NK-92 (cell line): ENCODE results near the gene GLP2R.

Experiments
- DNase-seq: peaks from one replicate; lab custom pipeline; 2025; ENCODE audit not compliant: unreplicated experiment; lab: John Stamatoyannopoulos, UW

Gene GLP2R

DNA sequence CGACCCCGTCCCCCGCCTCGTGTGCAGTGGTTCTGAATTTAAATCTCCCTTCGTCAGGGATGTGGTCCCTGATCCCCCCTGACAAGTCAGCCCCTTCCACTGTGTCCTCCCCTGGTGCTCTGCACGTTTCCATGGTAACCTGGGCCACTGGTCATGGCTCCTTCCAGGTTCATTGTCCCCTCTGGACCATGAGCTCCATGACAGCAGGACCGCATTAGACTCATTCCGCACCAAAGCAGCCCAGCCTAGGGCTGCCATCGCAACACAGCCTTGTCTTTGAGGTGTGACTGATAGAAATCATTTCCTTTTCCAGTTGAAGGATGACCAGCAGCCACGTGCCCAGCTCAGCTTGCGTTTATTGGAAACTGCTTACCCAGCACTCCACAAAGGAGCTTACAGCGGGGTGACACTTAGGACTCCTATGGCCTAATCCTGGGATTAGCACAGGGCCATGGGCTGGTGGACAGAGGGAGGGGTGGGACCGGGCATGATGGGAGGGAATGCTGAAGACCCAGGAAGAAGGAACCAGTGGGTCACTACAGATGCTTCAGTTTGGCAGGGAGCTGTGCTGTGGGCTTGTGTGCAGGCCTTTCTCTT, 71.7 kb downstream of the GLP2R start:
- DNase-seq, result no peak

DNA sequence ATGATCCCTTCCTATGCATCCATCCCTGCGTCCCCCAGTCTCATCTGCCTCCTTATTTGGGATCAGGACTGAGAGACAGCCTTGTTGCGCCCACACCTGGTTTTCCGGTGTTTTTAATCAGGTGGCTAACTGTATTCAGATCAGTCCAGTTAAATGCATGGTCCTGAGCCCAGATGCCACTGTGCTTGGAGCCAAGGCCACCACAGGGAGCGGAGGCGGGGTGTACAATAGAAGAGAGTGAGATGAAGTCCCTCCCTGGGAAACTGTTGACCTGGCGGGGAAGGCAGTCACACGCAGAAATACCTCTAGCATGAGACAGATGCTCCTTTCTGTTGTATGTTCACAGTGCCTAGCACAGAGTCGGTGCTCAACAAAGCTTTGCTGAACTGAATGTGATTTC, 73.1 kb downstream of the GLP2R start:
- no peak for DNase-seq

DNA sequence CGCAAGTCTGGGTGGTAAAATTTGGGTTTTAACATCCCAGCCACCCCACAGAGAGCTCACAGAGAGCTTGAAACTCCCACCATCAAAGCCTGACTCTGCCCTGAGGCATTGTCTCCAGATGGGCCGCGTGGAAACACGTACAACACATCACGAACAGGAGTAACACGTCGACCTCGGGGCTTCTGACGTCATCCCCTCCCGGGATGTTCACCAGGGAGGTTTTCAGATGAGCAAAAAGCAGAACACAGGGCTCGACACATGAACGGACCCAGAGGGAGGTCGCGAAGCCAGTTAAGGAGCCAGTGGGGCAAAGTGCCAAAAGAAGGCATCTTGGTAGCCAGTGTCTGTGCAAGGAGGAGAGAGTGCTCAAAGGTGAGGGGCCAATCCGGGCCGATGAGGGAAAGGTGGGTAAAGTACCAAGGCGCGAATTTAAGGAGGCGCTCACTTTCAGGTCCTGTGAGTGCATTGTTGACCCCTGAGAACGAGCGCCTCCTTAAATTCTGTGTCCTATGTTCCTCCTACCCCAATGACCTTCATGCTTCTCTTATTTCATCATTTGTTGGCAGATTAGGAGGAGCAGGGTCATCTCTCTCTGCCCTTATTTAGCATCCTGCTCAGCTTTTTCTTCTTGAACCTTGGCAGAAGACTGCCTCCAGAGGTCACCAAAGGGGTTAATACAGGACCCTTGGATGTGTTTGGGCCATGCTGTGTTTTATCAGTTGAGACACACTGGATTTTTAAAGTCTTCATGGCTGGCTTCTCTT, 73.7 kb downstream of the GLP2R start:
- DNase-seq, result no peak

DNA sequence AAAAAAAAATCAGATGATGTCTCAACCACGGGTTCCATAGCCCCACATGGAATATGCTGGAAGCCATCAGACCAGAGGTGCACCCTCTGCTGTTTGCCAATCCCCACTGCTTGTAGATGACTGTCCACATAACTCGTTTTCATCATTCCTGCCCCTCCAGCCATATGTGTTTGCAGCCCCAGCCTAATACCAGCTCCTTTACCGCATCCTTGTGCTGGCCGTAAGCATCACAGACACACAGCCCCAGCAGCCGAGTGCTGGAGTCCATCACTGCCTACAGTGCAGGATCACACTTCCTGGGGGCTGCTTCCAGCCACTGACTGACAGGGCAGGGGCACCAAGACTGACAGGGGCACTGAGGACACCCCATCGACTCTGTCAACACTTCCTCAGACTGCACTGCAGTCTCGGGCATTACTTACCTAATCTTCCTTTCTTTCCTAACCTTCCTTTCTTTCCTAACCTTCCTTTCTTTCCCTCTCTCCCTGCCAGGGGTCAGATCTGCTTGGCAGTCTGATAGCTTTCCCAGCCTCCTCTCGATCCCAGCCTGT, 74.4 kb downstream of the GLP2R start:
- no peak for DNase-seq

DNA sequence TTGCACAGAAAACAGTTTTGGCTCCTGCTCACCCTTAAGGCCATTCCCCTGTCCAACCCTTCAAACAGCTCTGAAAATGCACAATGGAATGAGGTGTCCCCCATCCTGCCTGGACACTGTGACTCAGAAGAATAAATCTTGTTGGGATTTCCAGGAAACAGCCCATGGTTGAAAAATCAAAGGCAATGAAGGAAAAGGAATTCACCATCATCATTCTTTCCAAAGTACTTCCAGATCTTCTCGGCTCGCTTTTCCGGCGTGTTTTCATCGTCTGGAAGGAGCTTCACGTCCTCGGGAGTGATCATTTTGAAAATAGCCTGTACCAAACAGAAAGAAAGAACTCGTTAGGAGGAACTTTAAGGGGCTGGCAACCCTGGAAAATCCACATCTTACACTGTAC, 75.1 kb downstream of the GLP2R start:
- DNase-seq, result no peak

DNA sequence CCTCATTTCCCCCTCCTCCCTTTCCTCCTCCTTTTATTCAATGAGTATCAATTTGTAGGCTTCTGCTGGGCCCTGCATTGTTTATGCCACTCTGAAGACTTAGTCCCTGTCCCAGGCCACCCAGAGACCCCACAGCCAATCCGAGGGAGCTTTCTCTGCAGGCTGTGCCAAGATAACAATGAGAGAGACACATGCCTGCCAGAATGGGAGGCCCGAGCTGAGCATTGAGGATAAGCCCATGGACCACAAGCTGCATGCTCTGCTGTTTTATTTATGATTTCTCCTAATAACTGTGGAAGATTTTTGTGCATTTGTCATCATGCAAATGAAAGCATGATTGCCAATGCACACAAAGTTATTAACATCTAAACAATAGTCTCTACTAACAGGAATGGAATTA, 76.4 kb downstream of the GLP2R start:
- DNase-seq, result no peak

DNA sequence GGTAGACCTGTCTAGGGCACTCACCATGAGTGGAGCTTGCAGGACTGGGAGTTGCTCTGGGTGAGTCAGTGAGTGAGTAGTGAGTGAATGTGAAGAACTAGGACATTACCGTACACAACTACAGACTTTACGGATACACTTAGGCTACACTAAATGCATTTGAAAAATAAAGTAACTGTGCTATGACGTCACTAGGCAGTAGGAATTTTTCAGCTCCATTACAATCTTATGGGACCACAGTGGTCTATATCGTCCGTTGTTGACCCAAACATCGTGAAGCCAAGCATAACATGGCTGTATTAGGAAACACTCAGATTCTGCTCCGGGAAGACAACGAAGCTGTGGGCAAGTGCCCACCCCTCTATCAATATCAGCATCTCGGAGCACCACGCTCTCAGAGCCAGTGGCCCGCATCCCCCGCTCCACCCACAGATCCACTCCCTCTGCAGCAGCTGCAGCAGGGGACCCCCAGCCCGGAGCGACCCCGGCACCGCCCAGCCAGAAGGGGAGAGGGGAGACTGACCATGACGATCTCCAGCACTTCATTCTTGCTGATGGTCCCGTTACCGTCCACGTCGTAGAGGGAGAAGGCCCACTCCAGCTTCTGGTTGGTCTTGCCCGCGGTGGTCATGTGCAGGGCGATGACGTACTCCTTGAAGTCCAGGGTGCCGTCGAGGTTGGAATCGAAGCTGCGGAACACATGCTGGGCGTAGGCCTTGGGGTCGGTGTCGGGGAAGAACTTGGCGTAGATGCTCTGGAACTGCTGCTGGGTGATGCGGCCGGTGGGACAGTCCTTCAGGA, 78.8 kb downstream of the GLP2R start:
- DNase-seq, result no peak

DNA sequence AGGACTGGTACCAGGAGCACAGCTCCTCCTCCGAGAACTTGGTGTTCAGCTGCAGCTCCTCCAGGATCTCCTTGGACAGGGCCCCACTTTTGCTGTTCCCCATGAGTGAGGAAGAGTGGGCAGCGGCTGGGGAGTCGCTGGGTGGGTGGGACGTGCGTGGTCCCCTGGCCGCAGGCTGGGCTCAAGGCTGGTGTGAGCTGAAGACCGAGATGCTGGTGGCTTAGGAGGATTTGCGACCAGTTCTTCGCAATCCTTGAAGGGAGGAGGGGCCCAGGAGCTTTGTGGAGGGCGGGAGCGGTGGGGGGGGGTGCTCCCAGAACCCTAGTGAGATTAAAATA, 79.3 kb downstream of the GLP2R start, which contains the start of gene RCVRN:
Gene RCVRN (minus strand): TSS at position 194 of the 338 bp plus-strand sequence. CDS start 91 bp downstream, at position 103.
- no peak for DNase-seq

DNA sequence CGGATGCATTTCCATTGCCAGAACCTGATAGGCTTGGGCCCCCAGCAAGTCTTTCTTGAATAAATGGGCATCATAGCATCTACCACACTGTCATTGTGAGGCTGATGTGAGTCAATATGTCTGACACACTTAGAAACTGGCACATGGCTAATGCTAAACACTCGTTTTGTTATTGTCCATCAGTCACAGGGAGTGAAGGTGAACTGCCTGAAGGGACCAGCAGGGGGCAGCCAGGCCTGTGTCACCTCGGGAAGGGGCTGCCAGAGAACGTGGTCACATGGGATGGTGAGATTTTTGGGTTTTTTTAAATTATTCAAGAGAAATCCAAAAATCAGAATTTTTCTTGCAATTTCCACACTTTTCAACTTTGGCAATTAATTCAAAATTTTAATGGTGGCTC, 80.2 kb downstream of the GLP2R start:
- DNase-seq, result no peak

DNA sequence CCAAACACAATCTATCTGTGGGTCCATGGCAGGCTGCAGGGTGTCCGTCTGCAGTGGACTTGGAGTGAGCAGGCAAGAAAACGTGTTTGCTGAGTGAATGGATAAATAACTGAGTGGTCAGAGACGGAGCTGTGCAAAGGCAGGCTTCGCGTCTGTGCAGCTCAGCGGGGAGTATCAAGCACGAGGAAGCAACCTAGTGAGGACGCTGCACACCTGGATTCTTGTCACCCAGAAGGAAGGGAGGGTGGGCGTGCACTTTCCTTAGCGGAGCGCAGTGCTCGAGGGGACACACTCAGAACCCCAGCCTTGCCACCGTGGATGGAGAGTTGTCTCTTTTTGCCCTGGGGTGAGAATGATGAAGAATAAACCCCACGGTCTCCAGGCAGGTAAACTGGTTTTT, 80.9 kb downstream of the GLP2R start:
- DNase-seq, result no peak

DNA sequence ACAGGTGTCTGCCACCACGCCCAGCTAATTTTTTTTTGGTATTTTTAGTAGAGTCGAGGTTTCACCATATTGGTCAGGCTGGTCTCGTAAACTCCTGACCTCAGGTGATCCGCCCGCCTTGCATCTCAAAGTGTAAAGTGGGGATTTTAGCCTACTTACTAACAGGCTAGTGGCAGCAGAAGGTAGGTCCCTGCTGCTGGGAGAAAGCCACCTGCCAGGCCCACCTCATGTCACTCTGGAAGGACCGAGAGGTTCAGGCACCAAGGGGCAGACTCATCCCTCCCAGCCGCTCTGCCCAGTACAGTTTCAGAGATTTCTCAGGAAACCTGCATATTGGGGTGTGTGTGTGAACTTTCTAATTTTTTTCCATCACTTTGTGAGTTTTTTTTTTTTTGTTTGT, 81.4 kb downstream of the GLP2R start:
- DNase-seq, result no peak

DNA sequence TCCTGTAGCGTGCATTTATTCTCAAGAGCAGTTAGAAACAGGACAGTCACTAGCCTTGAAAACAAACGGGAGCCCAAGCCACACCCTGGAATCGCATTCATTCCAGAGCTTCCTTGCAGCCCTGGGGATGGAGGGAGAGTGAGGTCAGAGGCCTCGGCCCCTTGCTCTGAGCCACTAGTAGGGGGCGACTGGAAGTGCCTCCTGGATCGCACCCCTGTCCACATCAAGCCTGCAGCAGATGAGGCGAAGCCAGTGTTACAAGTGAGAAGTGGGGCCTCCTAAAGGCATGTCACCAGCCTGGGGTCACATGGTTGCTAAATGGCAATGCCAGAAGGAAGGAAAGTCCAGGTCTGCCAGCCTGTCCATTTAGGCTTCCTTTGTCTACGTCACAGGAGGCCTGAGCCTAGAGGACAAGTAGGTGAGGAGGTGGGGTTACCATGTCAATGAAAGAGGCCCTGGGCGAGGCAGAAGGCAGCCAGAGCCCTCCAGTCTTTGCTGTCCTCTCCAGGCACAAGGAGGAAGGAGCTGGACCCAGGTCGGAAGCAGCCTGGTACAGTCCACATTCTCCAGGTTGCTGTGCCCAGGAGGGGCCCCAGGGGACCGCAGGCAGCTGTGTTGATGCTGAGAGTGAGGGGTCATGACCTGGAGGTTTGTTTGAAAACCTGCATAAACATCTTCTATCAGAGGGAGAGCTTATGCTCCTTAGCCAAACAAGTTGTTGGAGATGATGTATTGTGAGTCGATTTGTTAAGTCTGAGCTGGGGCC, 82.3 kb downstream of the GLP2R start:
- DNase-seq, result no peak

DNA sequence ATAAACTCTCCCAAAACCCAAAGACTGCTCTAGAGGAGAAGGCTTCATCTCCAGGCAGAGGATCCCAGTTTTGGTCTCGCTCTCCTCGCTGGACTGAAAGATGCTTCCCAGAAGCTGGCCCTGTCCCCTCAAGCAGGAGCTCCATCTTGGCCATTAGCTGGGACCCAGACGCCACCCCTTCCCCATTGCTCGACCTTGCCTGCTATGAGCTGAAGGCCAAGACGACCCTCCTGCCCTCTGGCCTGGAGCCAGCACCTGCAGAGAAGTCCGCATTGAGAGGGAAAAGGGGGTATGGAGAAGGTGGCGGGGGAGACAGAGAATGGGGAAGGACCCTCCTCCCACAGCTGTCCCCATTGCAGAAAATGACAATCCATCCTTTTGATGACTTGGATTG, 82.9 kb downstream of the GLP2R start:
- no peak for DNase-seq

DNA sequence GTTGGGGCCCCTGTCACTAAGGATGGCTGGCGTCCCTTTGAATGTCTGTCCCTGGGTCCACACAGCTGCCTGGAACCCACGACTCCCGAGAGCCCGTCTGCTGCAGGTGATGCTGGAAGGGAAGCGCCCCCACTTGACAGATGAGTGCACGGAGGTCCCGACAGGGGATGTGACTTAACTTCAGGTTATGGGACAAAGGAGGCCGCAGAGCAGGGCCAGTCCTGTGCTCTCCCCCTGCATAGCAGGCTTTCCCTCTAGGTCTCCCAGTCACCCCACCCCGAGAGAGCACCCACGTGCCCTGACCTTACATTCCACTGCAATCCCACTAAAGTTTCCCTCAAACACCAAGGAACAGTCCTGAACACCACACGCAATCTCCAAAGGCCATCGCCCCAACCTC, 85.4 kb downstream of the GLP2R start:
- no peak for DNase-seq

DNA sequence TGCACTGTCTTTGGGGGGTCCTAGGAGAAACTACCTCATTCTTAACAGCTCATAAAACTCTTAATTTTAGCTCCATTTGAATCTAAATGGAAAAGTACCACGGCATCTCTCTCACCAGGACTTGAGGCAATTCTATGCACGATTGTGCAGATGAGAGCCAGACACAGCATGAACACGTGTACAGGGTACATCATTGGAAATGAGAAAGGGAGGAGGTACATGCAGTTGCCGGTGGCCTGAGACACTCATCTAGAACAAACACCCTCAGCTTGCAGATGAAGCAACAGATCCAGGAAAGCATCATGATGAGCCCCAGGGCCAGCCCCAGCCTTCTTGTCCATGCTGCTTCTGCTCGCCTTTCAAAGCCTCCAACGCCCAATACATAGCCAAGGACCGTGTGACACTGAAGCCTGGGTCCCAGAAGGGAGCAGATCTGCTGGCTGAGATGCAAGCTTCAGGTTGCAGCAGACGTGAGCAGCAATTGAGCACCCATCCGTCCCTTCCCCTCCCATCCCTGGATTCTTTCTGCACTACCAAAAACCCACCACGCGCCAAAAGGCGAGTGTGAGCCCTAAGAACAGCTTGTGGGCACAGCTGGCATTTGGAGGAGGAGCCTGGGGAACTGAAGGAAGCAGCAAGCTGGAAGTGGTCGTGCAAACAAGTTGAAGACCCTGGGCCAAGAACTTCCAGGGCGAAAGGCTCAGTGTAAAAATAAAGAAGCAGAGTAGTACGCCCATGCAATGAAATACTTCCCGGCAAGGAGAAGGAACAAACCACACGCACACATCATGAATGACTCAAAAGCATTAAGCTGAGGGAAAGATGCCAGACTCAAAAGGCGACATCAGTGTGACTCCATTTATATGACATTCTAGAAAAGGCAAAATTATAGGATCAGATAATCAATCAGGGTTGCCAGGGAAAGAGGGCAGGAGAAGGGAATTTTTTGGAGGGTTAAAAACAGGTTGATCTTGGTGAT, 86.7 kb downstream of the GLP2R start:
- DNase-seq, result no peak

DNA sequence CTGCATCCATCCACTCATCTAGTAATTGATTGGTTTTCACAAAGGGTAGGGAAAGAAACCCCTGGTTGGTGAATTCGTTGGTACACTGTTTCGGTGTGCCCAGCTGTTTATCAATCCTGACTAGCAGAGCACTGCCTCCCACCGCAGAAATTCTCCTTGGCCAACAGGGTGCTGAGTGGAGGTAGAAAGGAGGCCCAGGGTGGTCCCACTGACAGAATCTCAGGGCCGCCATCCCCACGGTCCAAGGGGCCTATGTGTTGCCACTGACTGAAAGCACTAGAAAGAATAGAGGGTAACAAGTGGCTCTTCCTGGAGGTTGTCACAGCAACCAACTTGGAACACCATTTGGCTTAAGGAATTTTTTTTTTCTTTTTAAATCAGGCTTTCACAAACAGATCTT, 87.8 kb downstream of the GLP2R start:
- no peak for DNase-seq

DNA sequence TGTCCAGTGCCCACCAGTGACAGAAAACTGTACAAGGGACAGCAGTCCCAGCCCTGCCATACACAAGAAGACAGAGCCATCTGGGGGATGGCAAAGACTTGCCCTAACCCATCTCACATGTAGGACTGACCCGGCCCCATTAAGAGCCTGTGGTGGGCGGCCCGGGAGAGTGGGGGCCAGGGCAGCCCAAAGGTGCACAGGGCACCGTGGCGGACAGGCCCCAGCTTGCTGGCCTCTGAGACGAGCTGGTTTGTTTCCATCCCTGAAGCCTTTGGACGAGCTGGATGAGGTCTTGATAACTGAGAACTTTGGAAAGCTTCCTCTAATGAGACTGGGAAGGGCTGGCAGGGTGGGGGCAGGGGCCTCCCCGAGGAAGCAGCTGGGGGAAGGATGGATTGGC, 90.4 kb downstream of the GLP2R start:
- no peak for DNase-seq

DNA sequence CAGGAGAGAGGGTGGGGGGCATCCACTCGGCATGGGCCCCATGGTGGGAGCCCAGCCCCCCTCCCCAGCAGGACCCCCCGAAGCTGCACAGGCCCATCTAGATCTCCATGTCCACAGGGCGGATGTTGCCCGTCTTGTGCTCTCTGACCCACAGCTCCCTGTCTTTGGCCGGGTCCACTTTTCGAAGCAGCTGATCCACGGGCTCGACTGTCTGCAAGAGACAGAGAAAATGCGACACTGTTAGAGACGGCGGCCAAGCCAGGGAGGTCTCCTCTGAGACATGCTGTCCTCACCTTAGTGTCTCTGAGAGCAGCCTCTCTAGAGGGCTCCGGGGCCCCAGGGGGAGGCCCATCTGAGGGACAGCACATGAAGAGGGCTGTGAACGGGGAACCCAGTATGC, 91.4 kb downstream of the GLP2R start:
- no peak for DNase-seq

DNA sequence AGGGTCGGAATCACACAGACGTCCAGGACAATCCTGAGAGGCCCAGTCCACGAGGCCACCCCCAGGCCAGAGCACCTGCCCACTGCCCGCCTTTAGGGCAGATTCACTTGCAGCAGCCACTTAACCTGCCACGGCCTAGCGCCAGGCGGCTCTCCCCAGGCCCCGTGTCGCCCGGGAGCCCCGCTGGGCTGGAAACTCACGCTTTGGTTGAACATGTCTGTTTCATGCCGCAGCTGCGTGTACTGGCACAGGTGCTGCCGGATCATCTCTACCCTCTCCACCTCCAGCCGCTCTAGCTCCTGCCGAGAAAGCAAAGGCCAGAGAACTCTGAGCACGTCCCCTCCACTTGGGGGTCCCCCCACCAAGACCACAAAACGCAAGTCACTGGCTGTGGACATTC, 92.1 kb downstream of the GLP2R start:
- no peak for DNase-seq

DNA sequence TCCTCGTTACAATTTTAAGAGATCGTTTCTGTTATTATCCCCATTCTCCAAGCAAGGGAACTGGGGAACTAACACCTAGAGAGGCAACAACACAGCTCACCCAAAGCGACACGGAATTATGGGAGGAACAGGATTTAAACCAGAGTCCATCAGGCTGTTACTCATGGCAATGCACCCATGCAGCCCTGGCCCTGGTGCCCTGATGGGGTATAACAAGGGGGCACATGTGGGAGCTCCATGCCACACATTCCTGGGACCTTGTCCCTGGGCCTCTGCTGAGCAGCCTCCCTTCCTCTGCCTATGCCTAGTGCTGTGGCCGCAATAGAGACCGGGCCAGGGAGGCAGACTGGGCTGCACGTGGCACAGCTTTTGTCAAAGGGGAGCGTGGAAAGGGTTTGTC, 92.6 kb downstream of the GLP2R start:
- DNase-seq, result no peak
